ENCODE measurements around the gene ZFAND2B. TPM values are rescaled to one million over a fixed set of nuclear protein-coding genes. Genes with fewer than 3 reads are reported as not detected.

Gene ZFAND2B
- total RNA-seq, 1 experiment from 2014 or later: 16.4 TPM

DNA sequence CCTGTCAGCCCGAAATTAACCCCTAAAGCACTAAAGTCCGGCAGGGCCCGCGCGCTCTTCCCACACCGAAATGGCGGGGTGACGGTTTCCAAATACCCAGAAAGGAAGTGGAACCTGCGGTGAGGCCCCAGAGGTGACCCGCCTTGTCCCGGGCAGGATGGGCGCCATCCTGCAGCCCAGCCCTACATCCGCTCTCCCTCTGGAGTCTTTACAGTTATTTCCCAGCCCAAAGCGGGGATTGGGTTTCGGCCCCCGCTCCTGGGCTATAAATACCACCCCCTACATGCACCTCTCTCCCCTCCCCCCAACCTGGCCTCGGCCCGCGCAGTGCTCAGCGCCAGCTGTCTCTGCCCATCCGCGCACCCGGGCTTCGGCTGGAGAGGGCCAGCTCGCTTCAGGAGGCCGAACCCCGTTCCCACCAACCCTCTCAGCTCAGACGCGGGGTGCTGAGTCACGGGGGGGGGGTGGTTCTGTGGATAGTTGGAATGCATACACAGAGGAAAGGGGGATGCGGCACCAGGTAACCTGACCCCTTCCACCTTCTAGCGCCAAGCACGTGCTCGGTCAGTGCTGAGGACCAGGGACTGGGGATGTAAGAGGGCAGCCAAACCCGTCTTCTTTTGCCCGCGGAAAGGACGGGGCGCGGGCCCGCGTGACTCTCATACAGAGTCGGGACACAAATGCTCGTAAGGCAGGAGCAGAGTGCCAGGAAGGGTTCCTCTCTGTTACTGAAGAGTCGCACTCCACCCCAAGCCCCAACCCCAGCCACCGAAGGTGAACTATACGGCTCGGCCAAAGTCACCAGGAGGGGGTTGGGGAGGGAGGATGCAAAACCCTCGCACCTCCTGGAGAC is 46.5 kb downstream of the ZFAND2B start, which contains the start of gene TUBA4B:
Gene TUBA4B (plus strand): TSS at position 344 of the 853 bp plus-strand sequence. CDS start 165 bp downstream, at position 509.
- peaks cover 28 to 39% of the 10 kb centered on the region in 2 experiments for H3K4me1 Mint-ChIP-seq
- Histone ChIP-seq H2BK120ac (ENCODE audit: low read depth, low read length, poor library complexity, severe bottlenecking) (no peak within 1 kb of the TSS), H4K91ac (ENCODE audit: insufficient read length, low read depth, low read length) (no peak within 1 kb of the TSS), H2BK15ac (ENCODE audit: low read depth, low read length) (no peak within 1 kb of the TSS), H3K27ac (ENCODE audit: insufficient read length, low read depth, low read length) (no peak within 1 kb of the TSS), H2BK20ac (ENCODE audit: low read depth, low read length, poor library complexity, severe bottlenecking) (no peak within 1 kb of the TSS), H3K9ac (ENCODE audit: extremely low read depth, insufficient read length, low read length) (no peak within 1 kb of the TSS), H4K8ac (replicated peaks; ENCODE audit: insufficient read length, low read depth, low read length) (no peak within 1 kb of the TSS), H3K9me3 (ENCODE audit: control insufficient read depth, low read depth, low read length) (no peaks in the 10 kb centered on the region), H3K18ac (ENCODE audit: insufficient read length, low read depth, low read length) (peak within 1 kb of the TSS; percentile 39), H2BK12ac (ENCODE audit: insufficient read length, low read depth, low read length) (no peak within 1 kb of the TSS), H3K4ac (ENCODE audit: low read depth, low read length) (no peak within 1 kb of the TSS), H3K4me2 (ENCODE audit: insufficient read depth, insufficient read length, low read length) (peak within 1 kb of the TSS; percentile 72), H3K4me1 (ENCODE audit: insufficient read depth, low read length) (peaks cover 3% of the 10 kb centered on the region; the same call in 1 of the 2 replicates), H2AK5ac (ENCODE audit: insufficient read length, low read length) (no peak within 1 kb of the TSS), H4K5ac (ENCODE audit: insufficient read length, low read depth, low read length) (no peak within 1 kb of the TSS), H3K14ac (ENCODE audit: insufficient read depth, low read length) (0 out of 2 replicates have a peak within 1 kb of the TSS, but pooled peaks have one; percentile 42), H2AFZ (ENCODE audit: low read length) (no peak within 1 kb of the TSS), H3K23ac (ENCODE audit: insufficient read length, low read depth, low read length) (no peak within 1 kb of the TSS), H3K79me1 (ENCODE audit: insufficient read depth, low read depth, low read length, poor library complexity, severe bottlenecking) (no peaks in the 10 kb centered on the region), H3K27me3 (ENCODE audit: insufficient read depth, low read length) (peaks cover 21% of the 10 kb centered on the region), H3K23me2 (ENCODE audit: insufficient read length, low read depth, low read length, poor library complexity, severe bottlenecking) (peaks cover 22% of the 10 kb centered on the region), H4K20me1 (ENCODE audit: control insufficient read depth, insufficient read depth, insufficient read length) (no peaks in the 10 kb centered on the region), H3K56ac (ENCODE audit: insufficient read length, low read depth, low read length) (no peak within 1 kb of the TSS), H2BK5ac (ENCODE audit: insufficient read length, low read length) (no peak within 1 kb of the TSS), H3T11ph (ENCODE audit: low read length) (no peak within 1 kb of the TSS), H3K79me2 (ENCODE audit: insufficient read depth, low read length) (no peaks in the 10 kb centered on the region)
- H3K9me3 Mint-ChIP-seq: peaks cover 0 to 2% of the 10 kb centered on the region in 2 experiments; a peak in 3 of 5 replicates
- no CpG with 5 or more reads among the region's 49 CpGs for WGBS (ENCODE audit: extremely low coverage, insufficient read length, low lambda C conversion rate)
- H3K36me3 Mint-ChIP-seq (ENCODE audit: insufficient read depth in 1 of 3, low read depth in 3 of 3): peaks cover 9 to 23% (median 19%) of the 10 kb centered on the region in 3 experiments; a peak in 6 of 7 replicates
- H3K27ac Mint-ChIP-seq: no peak within 1 kb of the TSS
- peak; percentile 81 for DNase-seq
- TF ChIP-seq, protein P1, sequence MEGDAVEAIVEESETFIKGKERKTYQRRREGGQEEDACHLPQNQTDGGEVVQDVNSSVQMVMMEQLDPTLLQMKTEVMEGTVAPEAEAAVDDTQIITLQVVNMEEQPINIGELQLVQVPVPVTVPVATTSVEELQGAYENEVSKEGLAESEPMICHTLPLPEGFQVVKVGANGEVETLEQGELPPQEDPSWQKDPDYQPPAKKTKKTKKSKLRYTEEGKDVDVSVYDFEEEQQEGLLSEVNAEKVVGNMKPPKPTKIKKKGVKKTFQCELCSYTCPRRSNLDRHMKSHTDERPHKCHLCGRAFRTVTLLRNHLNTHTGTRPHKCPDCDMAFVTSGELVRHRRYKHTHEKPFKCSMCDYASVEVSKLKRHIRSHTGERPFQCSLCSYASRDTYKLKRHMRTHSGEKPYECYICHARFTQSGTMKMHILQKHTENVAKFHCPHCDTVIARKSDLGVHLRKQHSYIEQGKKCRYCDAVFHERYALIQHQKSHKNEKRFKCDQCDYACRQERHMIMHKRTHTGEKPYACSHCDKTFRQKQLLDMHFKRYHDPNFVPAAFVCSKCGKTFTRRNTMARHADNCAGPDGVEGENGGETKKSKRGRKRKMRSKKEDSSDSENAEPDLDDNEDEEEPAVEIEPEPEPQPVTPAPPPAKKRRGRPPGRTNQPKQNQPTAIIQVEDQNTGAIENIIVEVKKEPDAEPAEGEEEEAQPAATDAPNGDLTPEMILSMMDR (conservative IDR thresholded peaks at IDR 0.05): no peak
- peak within 1 kb of the TSS; percentile 69 to 88 for H3K4me3 Mint-ChIP-seq
- peaks cover 72% of the 10 kb centered on the region for H3K27me3 Mint-ChIP-seq (ENCODE audit: low read depth)
